H9 (cell line): ENCODE measurements around the gene RNF157. TPM values are rescaled to one million over a fixed set of nuclear protein-coding genes. Genes with fewer than 3 reads are reported as not detected.

Experiments used
- DNase-seq: peaks from one replicate; pipeline ENCODE4 v3.0.0-alpha.2; 2017
- H2AFZ ChIP-seq: one replicate; pipeline ENCODE4 v1.6.1; 2013; ENCODE audit warnings: mild to moderate bottlenecking, low read length, control low read depth, moderate library complexity
- H2AK5ac ChIP-seq: 2 replicates; pipeline ENCODE4 v1.6.1; 2013; ENCODE audit warnings: low read length, control low read depth, mixed read lengths; ENCODE audit not compliant: insufficient read length
- H2BK120ac ChIP-seq: one replicate; pipeline ENCODE4 v1.6.1; 2013; ENCODE audit warnings: low read depth, mild to moderate bottlenecking, low read length, control low read depth, inconsistent platforms; ENCODE audit not compliant: poor library complexity, severe bottlenecking
- H2BK12ac ChIP-seq: 2 replicates; pipeline ENCODE4 v1.6.1; 2013; ENCODE audit warnings: low read length, control low read depth, mixed read lengths, low read depth; ENCODE audit not compliant: insufficient read length
- H2BK15ac ChIP-seq: 2 replicates; pipeline ENCODE4 v1.6.1; 2013; ENCODE audit warnings: low read depth, low read length, control low read depth
- H2BK20ac ChIP-seq: one replicate; pipeline ENCODE4 v1.6.1; 2013; ENCODE audit warnings: low read depth, mild to moderate bottlenecking, low read length, control low read depth, inconsistent platforms; ENCODE audit not compliant: poor library complexity, severe bottlenecking
- H2BK5ac ChIP-seq: 2 replicates; pipeline ENCODE4 v1.6.1; 2013; ENCODE audit warnings: low read length, control low read depth, mixed read lengths; ENCODE audit not compliant: insufficient read length
- H3K14ac ChIP-seq: 2 replicates; pipeline ENCODE4 v1.6.1; 2013; ENCODE audit warnings: low read length, control low read depth; ENCODE audit not compliant: insufficient read depth
- H3K18ac ChIP-seq: 2 replicates; pipeline ENCODE4 v1.6.1; 2013; ENCODE audit warnings: low read depth, mild to moderate bottlenecking, mixed read lengths, low read length, control low read depth; ENCODE audit not compliant: insufficient read length
- H3K23ac ChIP-seq: 2 replicates; pipeline ENCODE4 v1.6.1; 2013; ENCODE audit warnings: low read length, control low read depth, mixed read lengths, low read depth; ENCODE audit not compliant: insufficient read length
- H3K23me2 ChIP-seq: 2 replicates; pipeline ENCODE4 v1.6.1; 2013; ENCODE audit warnings: low read depth, mild to moderate bottlenecking, mixed read lengths, low read length, control low read depth; ENCODE audit not compliant: insufficient read length, poor library complexity, severe bottlenecking
- H3K27ac ChIP-seq: 2 replicates; pipeline ENCODE4 v1.5.1; 2013; ENCODE audit warnings: low read length, control low read depth, mixed read lengths, low read depth; ENCODE audit not compliant: insufficient read length
- H3K27me3 ChIP-seq: 2 replicates; pipeline ENCODE4 v1.6.1; 2013; ENCODE audit warnings: low read length, control low read depth, inconsistent platforms; ENCODE audit not compliant: insufficient read depth
- H3K4ac ChIP-seq: 2 replicates; pipeline ENCODE4 v1.6.1; 2013; ENCODE audit warnings: low read depth, mild to moderate bottlenecking, control low read depth, inconsistent platforms, low read length, moderate library complexity
- H3K4me1 ChIP-seq: 2 replicates; pipeline ENCODE4 v1.6.1; 2013; ENCODE audit warnings: low read length, control low read depth, inconsistent platforms; ENCODE audit not compliant: insufficient read depth
- H3K4me2 ChIP-seq: 2 replicates; pipeline ENCODE4 v1.6.1; 2013; ENCODE audit warnings: low read length, control low read depth, mixed read lengths; ENCODE audit not compliant: insufficient read length, insufficient read depth
- H3K56ac ChIP-seq: 2 replicates; pipeline ENCODE4 v1.6.1; 2013; ENCODE audit warnings: low read depth, mild to moderate bottlenecking, mixed read lengths, low read length, control low read depth; ENCODE audit not compliant: insufficient read length
- H3K79me1 ChIP-seq: 2 replicates; pipeline ENCODE4 v1.6.1; 2013; ENCODE audit warnings: low read depth, mild to moderate bottlenecking, moderate library complexity, low read length, control low read depth, inconsistent platforms; ENCODE audit not compliant: insufficient read depth, poor library complexity, severe bottlenecking
- H3K79me2 ChIP-seq: 2 replicates; pipeline ENCODE4 v1.6.1; 2013; ENCODE audit warnings: low read length, control low read depth, inconsistent platforms; ENCODE audit not compliant: insufficient read depth
- H3K9ac ChIP-seq: 2 replicates; pipeline ENCODE4 v1.6.1; 2013; ENCODE audit warnings: low read length, control low read depth, mixed read lengths; ENCODE audit not compliant: insufficient read length; ENCODE audit errors: extremely low read depth
- H3K9me3 ChIP-seq: one replicate; pipeline ENCODE4 v1.6.1; 2013; ENCODE audit warnings: low read depth, low read length, inconsistent platforms; ENCODE audit not compliant: control insufficient read depth
- H3T11ph ChIP-seq: one replicate; pipeline ENCODE4 v1.6.1; 2013; ENCODE audit warnings: mild to moderate bottlenecking, low read length, control low read depth, inconsistent platforms
- H4K20me1 ChIP-seq: one replicate; pipeline ENCODE4 v1.6.1; 2013; ENCODE audit not compliant: control insufficient read depth, insufficient read length, insufficient read depth
- H4K5ac ChIP-seq: 2 replicates; pipeline ENCODE4 v1.6.1; 2013; ENCODE audit warnings: low read depth, mild to moderate bottlenecking, mixed read lengths, low read length, control low read depth; ENCODE audit not compliant: insufficient read length
- H4K8ac ChIP-seq: replicated peaks from 2 replicates; pipeline ENCODE4 v1.6.1; 2013; ENCODE audit warnings: low read length, control low read depth, mixed read lengths, low read depth; ENCODE audit not compliant: insufficient read length
- H4K91ac ChIP-seq: 2 replicates; pipeline ENCODE4 v1.6.1; 2013; ENCODE audit warnings: low read depth, mild to moderate bottlenecking, moderate library complexity, mixed read lengths, low read length, control low read depth; ENCODE audit not compliant: insufficient read length
- H3K27ac Mint-ChIP-seq, 3 experiments: 2 replicates in 2 of 3; 3 replicates in 1 of 3; pipeline ENCODE4 v1.8.0; 2020 to 2021; ENCODE audit warnings: mixed read lengths in 3 of 3, mild to moderate bottlenecking in 1 of 3, moderate library complexity in 1 of 3
- H3K27me3 Mint-ChIP-seq: 2 replicates; pipeline ENCODE4 v1.8.0; 2021; ENCODE audit warnings: low read depth, mild to moderate bottlenecking, moderate library complexity, mixed read lengths
- H3K36me3 Mint-ChIP-seq, 3 experiments: 2 replicates in 2 of 3; 3 replicates in 1 of 3; pipeline ENCODE4 v1.8.0; 2020 to 2021; ENCODE audit warnings: low read depth in 3 of 3, mixed read lengths in 3 of 3; ENCODE audit not compliant: insufficient read depth in 1 of 3
- H3K4me1 Mint-ChIP-seq, 2 experiments: 2 replicates each; pipeline ENCODE4 v1.8.0; 2020; ENCODE audit warnings: mixed read lengths in 2 of 2
- H3K4me3 Mint-ChIP-seq, 2 experiments: 2 replicates in 1 of 2; 3 replicates in 1 of 2; pipeline ENCODE4 v1.8.0; 2020 to 2021; ENCODE audit warnings: mild to moderate bottlenecking in 2 of 2, mixed read lengths in 2 of 2, moderate library complexity in 1 of 2
- H3K9me3 Mint-ChIP-seq, 2 experiments: 2 replicates in 1 of 2; 3 replicates in 1 of 2; pipeline ENCODE4 v1.8.0; 2020; ENCODE audit warnings: mild to moderate bottlenecking in 2 of 2, mixed read lengths in 2 of 2, moderate library complexity in 1 of 2
- CTCF ChIP-seq: fragments of 200-600 bp; sonication (generic); conservative IDR thresholded peaks from 3 replicates; pipeline ENCODE4 v1.8.0; 2021; ENCODE audit warnings: antibody characterized with exemption, mild to moderate bottlenecking
- WGBS: extraction: QIAGEN DNeasy Blood & Tissue Kit; methylation state at CpG from one replicate; pipeline ENCODE4 v1.1.7; 2013; ENCODE audit warnings: missing lambda C conversion rate, low lambda C conversion rate, mixed read lengths; ENCODE audit not compliant: insufficient read length; ENCODE audit errors: extremely low coverage; 5-methylcytosine and 5-hydroxymethylcytosine counted together
- total RNA-seq: library from RNA; stranded (reverse); gene quantifications from 2 replicates; pipeline ENCODE4 v1.2.1, GENCODE V29; 2021

The RNF157 gene
- total RNA-seq, 1 experiment from 2014 or later, result 9.9 TPM

GRCh38 chr17:76184290-76184689 lies 56.0 kb downstream of the RNF157 start:
- H3K4me2 ChIP-seq, result no peak overlapping the region

More at GRCh38 chr17:76184290-76184689, 56.0 kb downstream of the RNF157 start:
- Mint-ChIP-seq H3K4me1 (peaks cover 2% of the 10 kb centered on the region in 2 experiments), H3K27ac (no peak overlapping the region), H3K36me3 (no peaks in the 10 kb centered on the region), H3K27me3 (no peaks in the 10 kb centered on the region), H3K9me3 (no peaks in the 10 kb centered on the region), H3K4me3 (no peak overlapping the region)
- no peak overlapping the region for H2AFZ ChIP-seq
- no peak overlapping the region for H3K56ac ChIP-seq
- no peak overlapping the region for H2BK20ac ChIP-seq
- H4K91ac ChIP-seq, result no peak overlapping the region
- no peak overlapping the region for H3K4ac ChIP-seq
- H3K9ac ChIP-seq, result no peak overlapping the region
- no peaks in the 10 kb centered on the region for H3K79me2 ChIP-seq
- no peak overlapping the region for H4K5ac ChIP-seq
- no peak overlapping the region for H2BK120ac ChIP-seq
- no peak overlapping the region for H2BK5ac ChIP-seq
- no peak overlapping the region for H2BK15ac ChIP-seq
- no peak overlapping the region for H3K18ac ChIP-seq
- no peak overlapping the region for H3T11ph ChIP-seq
- no peaks in the 10 kb centered on the region for H3K27me3 ChIP-seq
- H3K27ac ChIP-seq, result no peak overlapping the region
- WGBS, result no CpG with 5 or more reads among the region's 2 CpGs
- H3K23me2 ChIP-seq, result no peaks in the 10 kb centered on the region
- H4K20me1 ChIP-seq, result no peaks in the 10 kb centered on the region
- H4K8ac ChIP-seq, result no peak overlapping the region
- no peaks in the 10 kb centered on the region for H3K9me3 ChIP-seq
- H2AK5ac ChIP-seq, result no peak overlapping the region
- no peak overlapping the region for H2BK12ac ChIP-seq
- DNase-seq, result no peak
- H3K4me1 ChIP-seq, result 0 out of 2 replicates have a peak, but pooled peaks cover 2% of the 10 kb centered on the region
- no peak for TF ChIP-seq CTCF
- H3K14ac ChIP-seq, result no peak overlapping the region
- H3K23ac ChIP-seq, result no peak overlapping the region
- no peaks in the 10 kb centered on the region for H3K79me1 ChIP-seq
